Measurements from ENCODE around the gene SKI. TPM values are rescaled to one million over a fixed set of nuclear protein-coding genes. Genes with fewer than 3 reads are reported as not detected.

Gene SKI
- total RNA-seq, 1 donor from 2014 or later = 13.5 TPM

GRCh38 chr1:2210084-2210653, 17.9 kb upstream of the SKI start:
- no peak for TF ChIP-seq CTCF (conservative IDR thresholded peaks at IDR 0.05; ENCODE audit: low read depth, low read length)
- H3K4me3 ChIP-seq (ENCODE audit: low read depth, low read length) = no peak overlapping the region
- DNase-seq (ENCODE audit: low read depth) = no peak

DNA sequence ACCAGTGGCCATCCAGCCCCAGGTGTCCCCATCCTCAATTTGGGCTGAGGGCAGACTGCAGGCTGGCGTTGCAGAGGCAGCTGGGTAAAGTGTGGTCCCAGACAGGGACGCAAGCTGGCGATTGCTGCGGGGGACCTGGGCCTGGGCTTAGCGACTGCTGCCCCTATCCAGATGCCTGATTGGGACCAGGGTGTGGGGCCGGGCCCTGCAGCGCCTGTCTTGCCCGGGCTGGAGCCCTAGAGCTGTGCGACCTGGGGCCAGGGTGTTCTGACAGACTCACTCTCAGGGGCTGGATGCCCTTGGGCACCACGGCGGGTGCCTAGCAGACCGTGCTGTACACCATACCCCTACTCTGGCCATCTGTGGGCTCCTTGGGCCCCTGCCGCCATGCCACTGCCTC, 17.3 kb upstream of the SKI start:
- no peak for DNase-seq (ENCODE audit: low read depth)
- no peak overlapping the region for H3K4me3 ChIP-seq (ENCODE audit: low read depth, low read length)
- no peak for TF ChIP-seq CTCF (conservative IDR thresholded peaks at IDR 0.05; ENCODE audit: low read depth, low read length)

- DNase-seq (ENCODE audit: low read depth) = no peak
- H3K4me3 ChIP-seq (ENCODE audit: low read depth, low read length) = peak overlapping the region; percentile 22
- no peak for TF ChIP-seq CTCF (conservative IDR thresholded peaks at IDR 0.05; ENCODE audit: low read depth, low read length)
Measured at GRCh38 chr1:2212274-2212531, 15.9 kb upstream of the SKI start.

DNA sequence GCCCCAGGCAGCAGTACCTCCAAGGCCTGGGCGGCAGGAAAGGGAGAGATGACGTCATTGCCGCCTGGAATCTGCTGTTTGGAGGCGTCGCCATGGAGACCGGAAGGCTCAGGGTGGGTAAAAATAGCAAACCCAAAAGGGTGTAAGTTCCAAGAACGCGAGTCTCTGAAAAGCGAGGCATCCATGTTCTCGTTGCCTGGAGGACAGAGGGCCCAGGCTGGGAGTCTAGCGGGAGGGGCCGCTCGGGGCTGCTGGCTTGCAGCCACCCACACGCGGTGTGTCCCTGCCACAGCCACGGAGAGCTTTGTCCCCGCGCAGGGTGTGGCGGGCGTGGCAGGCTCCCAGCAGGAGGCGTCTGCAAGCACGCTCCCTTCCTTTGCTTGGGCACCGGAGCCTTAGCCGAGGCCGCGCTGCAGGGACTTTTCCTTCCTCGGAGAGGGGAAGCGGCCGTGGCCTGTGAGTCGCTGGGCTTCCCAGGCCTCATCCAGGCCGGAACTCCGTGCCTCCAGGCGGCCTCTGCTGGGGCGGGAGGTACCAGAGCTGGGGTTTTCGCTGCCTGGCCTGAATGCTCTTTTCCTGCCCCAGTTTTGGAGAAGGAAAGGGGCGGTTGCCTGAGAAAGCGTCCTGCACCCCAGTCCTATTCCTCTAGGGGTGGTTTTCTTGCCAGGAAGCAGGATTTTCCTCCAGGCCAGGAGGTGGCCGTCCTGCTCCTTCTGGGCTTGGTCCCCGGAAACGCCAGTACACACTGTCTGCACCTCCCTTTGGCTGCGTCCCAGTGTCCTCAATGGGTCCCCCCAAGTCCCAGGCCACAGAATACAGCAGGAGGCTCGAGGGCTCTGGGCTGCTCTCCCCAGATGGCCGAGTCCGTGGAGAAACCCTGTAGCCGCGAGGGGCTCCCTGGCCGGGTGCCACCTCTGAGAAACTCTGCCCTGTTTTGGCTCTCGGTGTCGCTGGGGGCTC, 15.3 kb upstream of the SKI start:
- peak; percentile 55 for DNase-seq (ENCODE audit: low read depth)
- peak; percentile 36 for TF ChIP-seq CTCF (conservative IDR thresholded peaks at IDR 0.05; ENCODE audit: low read depth, low read length)
- H3K4me3 ChIP-seq (ENCODE audit: low read depth, low read length) = peak overlapping the region; percentile 45

DNA sequence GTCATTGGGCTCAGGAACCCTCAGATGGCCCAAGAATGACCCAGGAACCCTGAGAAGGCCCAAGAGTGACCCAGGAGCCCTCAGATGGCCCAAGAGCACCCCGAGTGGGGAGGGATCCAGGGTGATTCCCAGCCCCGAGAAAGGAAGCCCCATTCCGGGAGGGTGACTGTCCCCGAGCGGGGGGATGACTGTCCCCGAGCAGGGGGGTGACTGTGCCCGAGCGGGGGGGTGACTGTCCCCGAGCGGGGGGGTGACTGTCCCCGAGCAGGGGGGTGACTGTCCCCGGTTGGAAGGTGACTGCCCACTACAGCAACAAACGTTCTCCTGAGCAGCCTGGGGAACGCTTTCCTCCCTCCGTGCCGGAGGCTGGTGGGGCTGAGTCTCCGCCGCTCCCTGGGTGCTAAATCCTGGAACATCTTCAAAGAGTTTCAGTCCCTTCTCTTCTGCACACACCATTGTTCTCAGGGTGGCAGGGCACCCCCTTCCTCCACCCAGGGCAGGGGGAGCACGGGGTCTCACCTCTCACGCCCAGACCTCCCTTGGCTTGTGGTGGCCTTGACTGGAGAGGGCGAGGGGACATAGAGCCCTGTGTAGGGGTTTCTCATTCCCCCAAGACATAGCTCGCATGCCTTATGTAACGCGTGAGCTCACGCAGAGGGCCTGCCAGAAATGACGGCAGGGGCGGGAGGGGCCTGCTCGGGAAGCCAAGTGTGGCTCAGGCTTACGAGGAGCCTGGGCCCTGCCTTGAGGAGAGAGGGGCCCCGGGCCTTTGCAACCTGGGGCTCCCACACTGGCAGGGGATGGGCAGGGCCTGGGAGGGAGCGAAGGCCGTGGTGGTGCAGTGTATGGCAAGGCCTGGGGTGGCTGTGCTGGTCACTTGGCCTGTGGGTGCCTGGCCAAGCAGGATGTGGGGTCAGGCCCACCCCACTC, 14.3 kb upstream of the SKI start:
- TF ChIP-seq CTCF (conservative IDR thresholded peaks at IDR 0.05; ENCODE audit: low read depth, low read length) = no peak
- H3K4me3 ChIP-seq (ENCODE audit: low read depth, low read length) = no peak overlapping the region
- DNase-seq (ENCODE audit: low read depth) = no peak

DNA sequence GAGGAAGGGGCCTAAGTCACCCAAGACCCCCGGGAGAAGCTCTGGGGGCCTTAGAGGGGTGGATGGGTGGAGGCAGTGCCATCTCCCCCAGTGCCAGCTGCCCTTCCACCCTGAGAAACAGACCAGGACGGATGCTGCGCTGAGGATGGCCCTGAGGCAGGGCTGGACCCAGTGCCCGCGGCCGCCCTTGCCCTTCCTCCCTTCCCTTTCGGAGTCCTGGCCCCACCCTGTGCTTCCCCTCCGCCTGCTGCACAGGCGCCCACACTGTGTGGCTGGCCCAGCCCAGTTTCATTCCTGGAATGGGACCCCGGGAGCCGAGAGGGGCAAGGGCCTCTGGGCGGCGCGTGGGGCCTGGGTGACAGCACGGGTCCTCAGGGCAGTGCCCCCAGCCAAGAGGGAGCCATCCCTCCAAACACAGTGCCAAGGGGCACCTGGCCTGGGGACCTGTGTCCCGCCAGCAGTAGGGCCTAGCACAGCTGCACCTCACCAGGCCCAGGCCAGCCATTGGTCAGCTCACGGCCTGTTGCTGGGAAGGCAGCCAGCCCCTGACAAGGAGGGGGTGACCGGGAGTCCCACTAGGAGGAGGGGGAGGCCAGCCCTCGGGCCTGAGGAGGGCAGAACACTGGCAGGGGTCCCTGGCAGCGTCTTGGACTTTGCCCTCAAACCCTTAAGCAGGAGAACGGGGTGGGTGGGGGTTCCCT, 13.4 kb upstream of the SKI start:
- no peak for TF ChIP-seq CTCF (conservative IDR thresholded peaks at IDR 0.05; ENCODE audit: low read depth, low read length)
- H3K4me3 ChIP-seq (ENCODE audit: low read depth, low read length) = no peak overlapping the region
- no peak for DNase-seq (ENCODE audit: low read depth)

Measured in epithelial cell of proximal tubule (primary cell).